ENCODE results near the gene STX11.

- no peak for TF ChIP-seq STAT5B (CRISPR knock-in tag; IDR thresholded peaks at IDR 0.05)
- TF ChIP-seq HDAC1 (CRISPR knock-in tag; IDR thresholded peaks at IDR 0.05) = no peak
- no peak for TF ChIP-seq POLR2AphosphoS5 (IDR thresholded peaks at IDR 0.05; ENCODE audit: low read depth, low read length)
- no peak for TF ChIP-seq CENPT (CRISPR knock-in tag; IDR thresholded peaks at IDR 0.05; ENCODE audit: low read depth)
- no peak for TF ChIP-seq NR2C2 (CRISPR knock-in tag; IDR thresholded peaks at IDR 0.05; ENCODE audit: borderline replicate concordance)
- TF ChIP-seq EZH2 (conservative IDR thresholded peaks at IDR 0.05; ENCODE audit: low read depth, low read length) = no peak
- no peak for TF ChIP-seq SP2 (CRISPR knock-in tag; IDR thresholded peaks at IDR 0.05)
- TF ChIP-seq TFAP4 (IDR thresholded peaks at IDR 0.05; ENCODE audit: borderline replicate concordance, low read depth) = no peak
- TF ChIP-seq CTCF (CRISPR knock-in tag; IDR thresholded peaks at IDR 0.05) = no peak
- no peak for TF ChIP-seq ZNF274 (CRISPR knock-in tag; IDR thresholded peaks at IDR 0.05)
- TF ChIP-seq ZNF251 (CRISPR knock-in tag; IDR thresholded peaks at IDR 0.05) = no peak
- TF ChIP-seq JUN (CRISPR knock-in tag; IDR thresholded peaks at IDR 0.05) = no peak
Observed at GRCh38 chr6:144190080-144190479, 39.8 kb downstream of the STX11 start.

All from HepG2 (cell line).